Natural killer cell (primary cell): ENCODE results near the gene KRT76. TPM values are rescaled to one million over a fixed set of nuclear protein-coding genes. Genes with fewer than 3 reads are reported as not detected.

Source experiments
- ATAC-seq, 3 donors: fragments of 150-1000 bp in 2 of 3; fragments of 200-7000 bp in 1 of 3; cut with Tn5 transposase; 1 replicate in 1 of 3; 2 replicates in 2 of 3; pipeline ENCODE4 v1.10.0; 2021; ENCODE audit warnings: mild to moderate bottlenecking in 2 of 3, moderate library complexity in 2 of 3
- DNase-seq, 2 donors: peaks; one replicate each; pipeline versions ENCODE4 v3.0.0 to v3.0.0-alpha.2; 2013 to 2021; ENCODE audit warnings: mixed read lengths in 1 of 2
- H3K27ac ChIP-seq: one replicate; pipeline ENCODE4 v1.5.1; 2013; ENCODE audit warnings: mild to moderate bottlenecking, low read length
- H3K27me3 ChIP-seq: one replicate; pipeline ENCODE4 v1.6.1; 2013; ENCODE audit warnings: low read length; ENCODE audit not compliant: control insufficient read depth, insufficient read depth
- H3K36me3 ChIP-seq: one replicate; pipeline ENCODE4 v1.6.1; 2013; ENCODE audit warnings: low read length; ENCODE audit not compliant: control insufficient read depth, insufficient read depth
- H3K4me1 ChIP-seq: one replicate; pipeline ENCODE4 v1.6.1; 2013; ENCODE audit warnings: low read length; ENCODE audit not compliant: control insufficient read depth, insufficient read depth
- H3K4me3 ChIP-seq: one replicate; pipeline ENCODE4 v1.5.1; 2013; ENCODE audit warnings: low read length
- H3K9me3 ChIP-seq: one replicate; pipeline ENCODE4 v1.6.1; 2013; ENCODE audit warnings: low read length; ENCODE audit not compliant: control insufficient read depth, insufficient read depth
- H3K27ac Mint-ChIP-seq, 2 donors: one replicate each; pipeline ENCODE4 v1.8.0; 2022; ENCODE audit warnings: mild to moderate bottlenecking in 2 of 2, mixed read lengths in 2 of 2, moderate library complexity in 1 of 2
- H3K27me3 Mint-ChIP-seq, 2 donors: one replicate each; pipeline ENCODE4 v1.8.0; 2022; ENCODE audit warnings: low read depth in 2 of 2, mixed read lengths in 2 of 2
- H3K36me3 Mint-ChIP-seq: one replicate; pipeline ENCODE4 v1.8.0; 2022; ENCODE audit warnings: mixed read lengths
- H3K4me1 Mint-ChIP-seq, 2 donors: one replicate each; pipeline ENCODE4 v1.8.0; 2022; ENCODE audit warnings: mixed read lengths in 2 of 2
- H3K4me3 Mint-ChIP-seq: one replicate; pipeline ENCODE4 v1.8.0; 2022; ENCODE audit warnings: mild to moderate bottlenecking, moderate library complexity, mixed read lengths
- H3K9me3 Mint-ChIP-seq, 2 donors: one replicate each; pipeline ENCODE4 v1.8.0; 2022; ENCODE audit warnings: mixed read lengths in 2 of 2
- CTCF ChIP-seq: fragments of 200-600 bp; IDR thresholded peaks from one replicate; pipeline ENCODE4 v1.8.0; 2022; ENCODE audit warnings: antibody characterized with exemption
- WGBS: methylation state at CpG from one replicate; pipeline ENCODE4 v1.1.7; 2013; ENCODE audit warnings: missing lambda C conversion rate; ENCODE audit not compliant: insufficient coverage; 5-methylcytosine and 5-hydroxymethylcytosine counted together
- intact Hi-C: fragments of 100-400 bp; cut with micrococcal nuclease; formaldehyde crosslinking; loops from one replicate; pipeline ENCODE4 v1.14.2; 2022
- total RNA-seq, 4 donors: library from RNA; stranded (reverse); fragments of 120-200 nt in 1 of 4; gene quantifications; one replicate each; pipeline versions ENCODE4 v1.2.3 to v1.2.4, GENCODE V29; 2013 to 2022

Gene KRT76
- total RNA-seq, 3 donors from 2014 or later (not counting 1 experiment from before 2014, with no cell fraction given) = not detected

GRCh38 chr12:52740584-52740983 is 36.6 kb downstream of the KRT76 start:
- Mint-ChIP-seq H3K4me3 (no peak overlapping the region), H3K27me3 (peaks cover 3 to 35% of the 10 kb centered on the region in 2 donors), H3K9me3 (no peaks in the 10 kb centered on the region), H3K36me3 (no peaks in the 10 kb centered on the region), H3K27ac (no peak overlapping the region), H3K4me1 (peaks cover 0 to 11% of the 10 kb centered on the region in 2 donors)
- intact Hi-C loops = no loop called here
- Histone ChIP-seq H3K9me3 (no peaks in the 10 kb centered on the region), H3K36me3 (no peaks in the 10 kb centered on the region), H3K27ac (no peak overlapping the region), H3K4me1 (no peaks in the 10 kb centered on the region), H3K27me3 (peaks cover 3% of the 10 kb centered on the region), H3K4me3 (no peak overlapping the region)
- ATAC-seq (no peak), DNase-seq (no peak)
- no peak for TF ChIP-seq CTCF

GRCh38 chr12:52739963-52740362 is 37.2 kb downstream of the KRT76 start:
- Histone ChIP-seq H3K27me3 (peaks cover 3% of the 10 kb centered on the region), H3K9me3 (no peaks in the 10 kb centered on the region), H3K4me3 (no peak overlapping the region), H3K4me1 (no peaks in the 10 kb centered on the region), H3K36me3 (no peaks in the 10 kb centered on the region), H3K27ac (no peak overlapping the region)
- no peak for DNase-seq
- Mint-ChIP-seq H3K4me1 (peaks cover 0 to 11% of the 10 kb centered on the region in 2 donors), H3K27me3 (peaks cover 3 to 32% of the 10 kb centered on the region in 2 donors), H3K36me3 (no peaks in the 10 kb centered on the region), H3K27ac (no peak overlapping the region), H3K4me3 (no peak overlapping the region), H3K9me3 (no peaks in the 10 kb centered on the region)
- intact Hi-C loops = no loop called here
- TF ChIP-seq CTCF = no peak
- ATAC-seq = no peak

GRCh38 chr12:52735816-52736632 is 41.1 kb downstream of the KRT76 start:
- no peak overlapping the region for H3K27ac Mint-ChIP-seq
- H3K4me1 Mint-ChIP-seq = no peaks in the 10 kb centered on the region
- no peak overlapping the region for H3K27ac ChIP-seq
- H3K4me3 ChIP-seq = no peak overlapping the region
- H3K4me1 ChIP-seq = no peaks in the 10 kb centered on the region
- no peak for ATAC-seq
- intact Hi-C loops = no loop called here
- no peak for DNase-seq
- no peaks in the 10 kb centered on the region for H3K36me3 Mint-ChIP-seq
- no peaks in the 10 kb centered on the region for H3K36me3 ChIP-seq
- no peak for TF ChIP-seq CTCF
- no peaks in the 10 kb centered on the region for H3K9me3 ChIP-seq
- WGBS = 74% methylated on average over 5 of the region's 5 CpGs
- H3K9me3 Mint-ChIP-seq = no peaks in the 10 kb centered on the region
- peaks cover 4 to 11% of the 10 kb centered on the region in 2 donors for H3K27me3 Mint-ChIP-seq
- H3K4me3 Mint-ChIP-seq = no peak overlapping the region
- peaks cover 3% of the 10 kb centered on the region for H3K27me3 ChIP-seq

- Mint-ChIP-seq H3K27ac (no peak overlapping the region), H3K4me3 (no peak overlapping the region), H3K4me1 (no peaks in the 10 kb centered on the region), H3K27me3 (peaks cover 7 to 20% of the 10 kb centered on the region in 2 donors), H3K36me3 (no peaks in the 10 kb centered on the region), H3K9me3 (no peaks in the 10 kb centered on the region)
- no peaks in the 10 kb centered on the region for H3K36me3 ChIP-seq
- no peak overlapping the region for H3K4me3 ChIP-seq
- no peaks in the 10 kb centered on the region for H3K9me3 ChIP-seq
- no peak overlapping the region for H3K27ac ChIP-seq
- TF ChIP-seq CTCF = no peak
- H3K27me3 ChIP-seq = peaks cover 2% of the 10 kb centered on the region
- ATAC-seq = no peak
- WGBS = 79% methylated on average over 8 of the region's 8 CpGs
- intact Hi-C loops = no loop called here
- no peaks in the 10 kb centered on the region for H3K4me1 ChIP-seq
- no peak for DNase-seq
Observed at GRCh38 chr12:52735106-52735505, 42.0 kb downstream of the KRT76 start.
